ENCODE results near the gene COL1A1. TPM values are rescaled to one million over a fixed set of nuclear protein-coding genes. Genes with fewer than 3 reads are reported as not detected.

Gene COL1A1
- total and polyA plus RNA-seq, 2 donors from 2014 or later, result 9.2 to 142 TPM

GRCh38 chr17:50184064-50184463, 17.4 kb downstream of the COL1A1 start:
- TF ChIP-seq CTCF (IDR thresholded peaks at IDR 0.05; ENCODE audit: borderline replicate concordance, extremely low read depth, insufficient read depth), result no peak
- Histone ChIP-seq H3K4me1 (ENCODE audit: control insufficient read depth in 2 of 3, insufficient read depth in 2 of 3, low read depth in 1 of 3, low read length in 3 of 3) (no peaks in the 10 kb centered on the region), H3K4me3 (ENCODE audit: low read length in 3 of 3) (no peak overlapping the region), H3K36me3 (ENCODE audit: control insufficient read depth in 2 of 3, insufficient read depth in 3 of 3, low read length in 3 of 3) (no peaks in the 10 kb centered on the region), H3K9me3 (ENCODE audit: control insufficient read depth in 2 of 3, insufficient read depth in 1 of 3, low read length in 3 of 3) (no peaks in the 10 kb centered on the region), H3K9ac (ENCODE audit: low read length in 3 of 3) (no peak overlapping the region), H3K27ac (ENCODE audit: low read depth in 2 of 2, low read length in 2 of 2) (no peak overlapping the region), H3K27me3 (ENCODE audit: control insufficient read depth, insufficient read depth, low read length) (no peaks in the 10 kb centered on the region)
- DNase-seq, result peak in 2 of 5 donors; percentile 33 to 63
- intact Hi-C loops (cut with DNase I), result no loop called here
- FAIRE-seq, result no peak

DNA sequence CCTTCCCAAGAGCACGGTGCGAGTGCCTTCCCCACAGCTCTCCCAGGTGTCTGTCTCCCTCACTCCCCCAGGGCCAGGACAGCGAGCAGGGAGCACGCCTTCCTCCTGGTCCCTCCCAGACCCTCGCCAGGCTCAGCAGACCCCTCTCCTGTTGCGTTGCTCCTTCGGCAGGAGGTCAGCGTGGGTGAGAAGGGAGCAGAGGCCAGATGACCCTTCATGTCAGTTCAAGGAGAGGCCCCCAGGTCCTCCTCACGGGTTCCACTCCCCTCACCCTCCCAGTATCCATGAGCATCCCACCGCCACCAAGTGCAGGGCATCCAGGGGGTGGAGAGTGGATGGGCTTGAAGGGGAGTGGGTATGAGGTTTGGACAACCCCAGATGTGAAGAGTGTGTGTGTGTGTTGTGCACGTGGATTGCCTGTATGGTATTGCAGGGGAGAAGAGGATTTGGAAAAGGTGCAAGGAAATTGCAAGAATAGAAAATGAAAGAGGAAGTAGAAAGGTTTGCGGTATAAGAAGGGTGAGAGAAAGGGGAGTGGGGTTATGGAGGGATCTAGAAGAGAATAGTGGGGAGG, 17.9 kb downstream of the COL1A1 start:
- no peaks in the 10 kb centered on the region for H3K36me3 ChIP-seq (ENCODE audit: control insufficient read depth in 2 of 3, insufficient read depth in 3 of 3, low read length in 3 of 3)
- DNase-seq, result no peak
- no peak overlapping the region for H3K4me3 ChIP-seq (ENCODE audit: low read length in 3 of 3)
- no peak for TF ChIP-seq CTCF (IDR thresholded peaks at IDR 0.05; ENCODE audit: borderline replicate concordance, extremely low read depth, insufficient read depth)
- no peaks in the 10 kb centered on the region for H3K9me3 ChIP-seq (ENCODE audit: control insufficient read depth in 2 of 3, insufficient read depth in 1 of 3, low read length in 3 of 3)
- no peaks in the 10 kb centered on the region for H3K27me3 ChIP-seq (ENCODE audit: control insufficient read depth, insufficient read depth, low read length)
- no peak for FAIRE-seq
- no peak overlapping the region for H3K27ac ChIP-seq (ENCODE audit: low read depth in 2 of 2, low read length in 2 of 2)
- intact Hi-C loops (cut with DNase I), result no loop called here
- H3K9ac ChIP-seq (ENCODE audit: low read length in 3 of 3), result no peak overlapping the region
- H3K4me1 ChIP-seq (ENCODE audit: control insufficient read depth in 2 of 3, insufficient read depth in 2 of 3, low read depth in 1 of 3, low read length in 3 of 3), result peaks cover 0 to 3% (median 3%) of the 10 kb centered on the region in 3 donors

- H3K27me3 ChIP-seq (ENCODE audit: control insufficient read depth, insufficient read depth, low read length), result no peaks in the 10 kb centered on the region
- H3K4me1 ChIP-seq (ENCODE audit: control insufficient read depth in 2 of 3, insufficient read depth in 2 of 3, low read depth in 1 of 3, low read length in 3 of 3), result peaks cover 0 to 9% (median 7%) of the 10 kb centered on the region in 3 donors
- H3K36me3 ChIP-seq (ENCODE audit: control insufficient read depth in 2 of 3, insufficient read depth in 3 of 3, low read length in 3 of 3), result no peaks in the 10 kb centered on the region
- intact Hi-C loops (cut with DNase I), result no loop called here
- H3K9me3 ChIP-seq (ENCODE audit: control insufficient read depth in 2 of 3, insufficient read depth in 1 of 3, low read length in 3 of 3), result no peaks in the 10 kb centered on the region
- H3K4me3 ChIP-seq (ENCODE audit: low read length in 3 of 3), result no peak overlapping the region
- no peak overlapping the region for H3K9ac ChIP-seq (ENCODE audit: low read length in 3 of 3)
- DNase-seq (peak in 1 of 5 donors; percentile 40), FAIRE-seq (no peak)
- no peak for TF ChIP-seq CTCF (IDR thresholded peaks at IDR 0.05; ENCODE audit: borderline replicate concordance, extremely low read depth, insufficient read depth)
- H3K27ac ChIP-seq (ENCODE audit: low read depth in 2 of 2, low read length in 2 of 2), result no peak overlapping the region
These were observed 18.5 kb downstream of the COL1A1 start for GRCh38 chr17:50182783-50183420.
